Adipose tissue (tissue), 3 donors: Measurements from ENCODE around the gene COL6A1. TPM values are rescaled to one million over a fixed set of nuclear protein-coding genes. Genes with fewer than 3 reads are reported as not detected.
A peak's percentile ranks its signal among the peaks of the same experiment; 100 is the strongest.

ENCODE experiments used
- H3K27ac ChIP-seq: one replicate; pipeline ENCODE4 v1.5.1; 2013; ENCODE audit warnings: low read depth, low read length
- WGBS, 3 donors: extraction: QIAGEN DNeasy Blood & Tissue Kit; methylation state at CpG; one replicate each; pipeline ENCODE4 v1.1.7; 2013; 5-methylcytosine and 5-hydroxymethylcytosine counted together
- polyA plus RNA-seq, 3 donors: library from polyadenylated mRNA; stranded (reverse); fragments of 200-250 nt; gene quantifications; one replicate each; pipeline ENCODE4 v1.2.3, GENCODE V29; 2013
- donor health status: healthy with polysubstance abuse.
- donor health status: Bipolar disorder and iron deficiency.
- donor health status: healthy.

Gene COL6A1
- polyA plus RNA-seq, 3 donors: 74.2 to 471 (median 345) TPM

- WGBS, 3 donors: 63 to 80% (median 77%) methylated on average over 14 to 16 of the region's 16 CpGs
- H3K27ac ChIP-seq: no peak overlapping the region
These were observed 27.5 kb downstream of the COL6A1 start for GRCh38 chr21:46008893-46009621.

- H3K27ac ChIP-seq: no peak overlapping the region
- WGBS, 3 donors: 75 to 89% (median 89%) methylated on average over 34 of the region's 34 CpGs
These were observed 28.6 kb downstream of the COL6A1 start for GRCh38 chr21:46009951-46010705.

DNA sequence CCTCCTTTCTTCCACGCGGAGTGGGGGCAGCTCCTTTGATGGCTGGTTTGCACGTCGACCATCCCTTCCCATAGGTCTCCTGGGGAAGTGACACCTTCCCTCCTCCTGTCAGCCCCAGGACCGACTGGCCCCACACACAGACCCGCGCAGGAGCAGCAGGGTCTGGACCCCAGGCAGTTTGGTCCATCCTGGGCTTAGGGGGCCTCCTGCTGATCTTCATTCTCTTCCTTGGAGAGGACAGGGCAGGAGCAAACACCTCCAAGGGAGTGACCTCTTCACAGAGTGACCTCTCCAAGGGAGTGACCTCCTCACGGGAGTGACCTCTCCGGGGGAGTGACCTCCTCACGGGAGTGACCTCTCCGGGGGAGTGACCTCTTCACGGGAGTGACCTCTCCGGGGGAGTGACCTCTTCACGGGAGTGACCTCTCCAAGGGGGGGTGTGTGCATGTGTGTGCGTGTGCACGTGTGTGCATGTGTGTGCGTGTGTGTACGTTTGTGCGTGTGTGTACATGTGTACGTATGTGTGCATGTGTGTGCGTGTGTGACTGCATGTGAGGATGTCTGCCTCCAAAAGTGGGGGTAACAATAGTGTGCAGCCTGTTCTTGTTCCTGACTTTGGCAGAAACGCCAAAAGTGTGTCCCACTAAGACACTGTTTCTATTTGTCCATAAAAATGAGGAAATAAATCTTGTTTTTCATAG, 29.8 kb downstream of the COL6A1 start:
- WGBS, 3 donors: 72 to 82% (median 75%) methylated on average over 22 of the region's 22 CpGs
- no peak overlapping the region for H3K27ac ChIP-seq

DNA sequence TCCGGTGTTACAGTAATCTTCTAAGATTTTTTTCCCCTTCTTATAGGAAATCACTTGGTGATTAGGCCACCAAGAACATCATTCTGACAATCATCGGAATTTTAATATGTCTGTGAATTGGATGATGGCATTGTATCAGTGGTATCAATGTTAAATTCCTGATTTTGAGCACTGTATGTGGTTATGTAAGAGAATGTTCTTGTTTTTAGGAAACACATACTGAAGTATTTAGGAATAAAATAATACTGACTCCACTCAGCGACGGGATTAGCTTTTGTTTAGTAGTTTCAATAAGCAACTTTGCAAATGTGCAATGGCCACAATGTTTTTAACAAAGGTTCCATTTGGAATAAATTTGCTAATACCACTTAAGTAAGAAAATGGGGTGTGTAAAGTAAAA, 30.6 kb downstream of the COL6A1 start:
- no peak overlapping the region for H3K27ac ChIP-seq
- 86 to 90% (median 90%) methylated on average over 4 of the region's 4 CpGs for WGBS, 3 donors

DNA sequence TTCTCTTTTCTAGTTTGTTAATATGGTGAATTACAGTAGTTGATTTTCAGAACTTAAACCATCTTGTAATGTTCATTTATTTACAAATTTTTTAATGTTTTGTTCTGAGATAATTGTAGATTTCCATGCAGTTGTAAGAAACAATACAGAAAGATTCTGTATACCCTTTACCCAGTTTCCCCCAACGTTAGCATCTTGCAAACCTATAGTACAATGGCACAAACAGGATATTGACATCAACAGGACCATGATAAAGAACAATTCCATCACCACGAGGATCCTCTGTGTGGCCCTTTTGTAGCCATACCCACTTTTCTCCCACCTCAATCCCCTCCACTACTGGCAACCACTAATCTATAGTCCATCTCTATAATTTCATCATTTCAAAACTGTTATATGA, 33.3 kb downstream of the COL6A1 start:
- H3K27ac ChIP-seq: no peak overlapping the region
- 40 to 70% (median 54%) methylated on average over 2 of the region's 2 CpGs for WGBS, 3 donors

- H3K27ac ChIP-seq: no peak overlapping the region
These were observed 35.6 kb downstream of the COL6A1 start for GRCh38 chr21:46017148-46017547.

DNA sequence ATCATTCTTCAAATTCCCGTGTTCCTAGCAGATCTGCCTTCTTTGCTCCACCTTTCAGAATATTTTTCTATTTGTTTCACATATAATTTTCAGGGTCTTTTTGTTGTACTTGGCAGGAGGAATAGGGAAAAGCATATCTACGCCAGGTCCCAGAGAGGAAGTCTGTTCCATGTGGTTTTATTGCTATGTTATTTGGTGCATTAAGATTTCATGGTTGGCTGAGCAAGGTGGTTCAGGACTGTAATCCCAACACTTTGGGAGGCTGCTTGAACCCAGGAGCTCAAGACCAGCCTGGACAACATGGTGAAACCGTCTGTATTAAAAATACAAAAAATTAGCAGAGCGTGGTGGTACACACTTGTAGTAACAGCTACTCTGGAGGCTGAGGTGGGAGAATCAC, 36.1 kb downstream of the COL6A1 start:
- 82 to 90% (median 85%) methylated on average over 4 of the region's 4 CpGs for WGBS, 3 donors
- H3K27ac ChIP-seq: no peak overlapping the region

- H3K27ac ChIP-seq: no peak overlapping the region
- WGBS, 3 donors: 57 to 63% (median 60%) methylated on average over 3 of the region's 3 CpGs
These were observed 37.0 kb downstream of the COL6A1 start for GRCh38 chr21:46018615-46019014.

- WGBS, 3 donors: 82 to 88% (median 82%) methylated on average over 6 of the region's 6 CpGs
- no peak overlapping the region for H3K27ac ChIP-seq
These were observed 39.0 kb downstream of the COL6A1 start for GRCh38 chr21:46020581-46020980.

- H3K27ac ChIP-seq: no peak overlapping the region
- 85 to 86% (median 86%) methylated on average over 7 of the region's 7 CpGs for WGBS, 3 donors
These were observed 39.8 kb downstream of the COL6A1 start for GRCh38 chr21:46021398-46021797.

GRCh38 chr21:46021978-46022544, 40.5 kb downstream of the COL6A1 start:
- 60 to 78% (median 68%) methylated on average over 23 of the region's 23 CpGs for WGBS, 3 donors
- H3K27ac ChIP-seq: no peak overlapping the region

GRCh38 chr21:46022551-46023525, 41.3 kb downstream of the COL6A1 start:
- WGBS, 3 donors: 83 to 91% (median 86%) methylated on average over 36 of the region's 36 CpGs
- peak overlapping the region; percentile 23 for H3K27ac ChIP-seq

GRCh38 chr21:46023555-46023954, 42.0 kb downstream of the COL6A1 start:
- no peak overlapping the region for H3K27ac ChIP-seq
- 71 to 79% (median 75%) methylated on average over 8 of the region's 8 CpGs for WGBS, 3 donors

- no peak overlapping the region for H3K27ac ChIP-seq
- WGBS, 3 donors: 71 to 86% (median 75%) methylated on average over 3 of the region's 3 CpGs
These were observed 42.6 kb downstream of the COL6A1 start for GRCh38 chr21:46024141-46024540.

GRCh38 chr21:46025113-46025770, 43.7 kb downstream of the COL6A1 start:
- 17 to 66% (median 42%) methylated on average over 2 of the region's 2 CpGs for WGBS, 3 donors
- H3K27ac ChIP-seq: no peak overlapping the region

DNA sequence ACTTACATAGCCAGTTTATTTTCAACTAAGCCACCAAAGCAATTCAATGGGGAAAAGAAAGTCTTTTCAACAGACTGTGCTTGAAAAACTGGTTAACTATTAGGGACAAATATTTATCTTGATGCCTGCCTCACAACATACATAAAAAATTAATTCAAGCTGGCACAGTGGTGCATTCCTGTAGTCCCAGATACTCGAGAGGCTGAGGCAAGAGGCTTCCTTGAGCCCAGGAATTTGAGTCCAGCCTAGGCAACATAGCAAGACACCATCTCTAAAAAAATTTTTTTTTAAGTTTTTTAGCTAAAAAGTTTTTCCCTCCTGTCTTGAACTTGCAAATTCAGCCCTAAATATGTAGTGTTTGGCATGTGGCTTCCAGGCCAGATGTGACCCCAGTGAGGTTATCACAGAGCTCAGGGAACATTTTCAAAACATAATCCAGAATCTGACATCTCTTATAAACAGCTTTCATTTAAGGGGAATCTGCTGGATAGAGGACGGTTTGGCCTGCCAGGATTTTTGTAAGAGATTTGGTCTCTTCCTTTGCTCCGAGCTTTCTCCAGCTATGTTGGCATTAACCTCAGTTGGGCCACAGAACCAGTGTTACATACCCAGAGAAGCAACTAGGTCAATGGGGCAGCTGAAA, 46.4 kb downstream of the COL6A1 start:
- no peak overlapping the region for H3K27ac ChIP-seq
- WGBS, 3 donors: 45 to 49% (median 48%) methylated on average over 3 of the region's 3 CpGs

DNA sequence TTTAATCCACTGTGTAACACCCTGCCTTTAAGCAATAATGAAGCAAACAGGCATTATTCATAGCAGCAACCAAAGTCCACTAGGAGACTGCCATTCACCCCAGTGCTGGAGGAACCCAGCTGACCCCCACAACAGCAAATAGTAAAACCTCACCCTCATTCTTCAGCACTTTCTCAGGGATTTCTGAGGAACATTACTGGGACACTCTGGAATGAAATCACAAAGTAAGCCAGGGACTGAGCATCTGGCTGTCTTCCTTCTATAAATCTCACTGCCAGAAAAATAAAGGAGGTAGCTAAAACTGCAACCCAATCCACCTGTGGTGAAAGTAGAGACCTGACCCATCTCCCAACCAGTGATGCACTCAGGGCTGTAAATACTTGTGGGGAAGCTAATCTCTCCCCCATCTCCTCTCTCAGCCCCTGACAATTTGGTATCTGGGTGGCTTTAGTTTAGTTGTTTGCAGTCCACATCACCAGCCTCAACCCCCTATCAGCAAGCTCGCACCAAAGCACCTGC, 47.1 kb downstream of the COL6A1 start:
- 53 to 71% (median 67%) methylated on average over 1 of the region's 1 CpG for WGBS, 3 donors
- no peak overlapping the region for H3K27ac ChIP-seq
